ENCODE data around the gene ATP6V1E1. TPM values are rescaled to one million over a fixed set of nuclear protein-coding genes. Genes with fewer than 3 reads are reported as not detected.
A peak's percentile ranks its signal among the peaks of the same experiment; 100 is the strongest.

The ATP6V1E1 gene
- total and polyA plus RNA-seq, 2 of the 13 experiments (the other 11 are each of a cell fraction or from before 2014, with no cell fraction given) = 69.3 to 90.9 TPM

DNA sequence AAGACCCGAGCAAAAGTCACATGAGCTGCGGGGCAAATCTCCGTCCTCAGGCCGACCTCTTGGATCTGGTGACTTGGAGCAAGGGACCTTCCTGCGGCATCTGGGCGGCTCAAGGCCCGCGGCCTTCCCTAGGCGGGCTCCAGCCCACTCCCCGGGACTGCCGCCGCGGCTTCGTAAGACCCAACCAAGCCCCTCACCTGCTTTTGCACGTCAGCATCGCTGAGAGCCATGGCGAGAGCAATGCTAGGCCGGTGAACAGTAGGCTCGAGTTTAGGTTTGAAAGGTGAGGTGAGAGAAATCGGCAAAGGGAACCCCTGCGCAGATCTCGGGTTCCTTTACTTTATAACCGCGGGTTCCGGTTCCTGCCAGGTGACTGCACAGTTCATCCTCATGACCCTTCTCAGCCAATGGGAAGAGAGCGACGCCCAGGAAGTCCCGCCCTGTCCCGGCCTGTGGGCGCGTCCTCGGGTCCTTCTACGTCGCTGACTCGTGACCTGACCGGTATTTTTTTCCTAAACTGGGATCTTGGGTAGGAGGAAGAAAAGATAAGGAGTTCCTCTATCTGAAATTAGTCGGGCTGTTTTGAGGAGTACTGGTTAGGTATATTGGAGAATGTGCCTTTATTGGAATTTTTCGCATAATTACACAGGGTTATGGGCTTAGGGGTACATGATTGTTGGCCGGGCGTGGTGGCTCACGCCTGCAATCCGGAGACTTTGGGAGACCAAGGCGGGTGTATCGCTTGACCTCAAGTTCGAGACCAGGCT is at the start of gene ATP6V1E1 (continued):
- peak; percentile 68 for TF ChIP-seq ZNF574 (CRISPR knock-in tag; IDR thresholded peaks at IDR 0.05)
- peak; percentile 86 for TF ChIP-seq YEATS2 (CRISPR knock-in tag; IDR thresholded peaks at IDR 0.05; ENCODE audit: borderline replicate concordance)
- TF ChIP-seq FOSL2 (CRISPR knock-in tag; IDR thresholded peaks at IDR 0.05) = peak; percentile 40; the same call in 1 of the 2 replicates
- TF ChIP-seq MAF1 (CRISPR knock-in tag; IDR thresholded peaks at IDR 0.05; ENCODE audit: borderline replicate concordance) = 0 out of 2 replicates have a peak, but pooled peaks have one; percentile 42
- TF ChIP-seq ZNF562 (CRISPR knock-in tag; IDR thresholded peaks at IDR 0.05; ENCODE audit: borderline replicate concordance) = no peak
- TF ChIP-seq ZNF20 (CRISPR knock-in tag; IDR thresholded peaks at IDR 0.05) = peak; percentile 57; the same call in 1 of the 2 replicates
- peak; percentile 63; the same call in 1 of the 2 replicates for TF ChIP-seq TAF1 (CRISPR knock-in tag; IDR thresholded peaks at IDR 0.05)
- TF ChIP-seq, protein P1, sequence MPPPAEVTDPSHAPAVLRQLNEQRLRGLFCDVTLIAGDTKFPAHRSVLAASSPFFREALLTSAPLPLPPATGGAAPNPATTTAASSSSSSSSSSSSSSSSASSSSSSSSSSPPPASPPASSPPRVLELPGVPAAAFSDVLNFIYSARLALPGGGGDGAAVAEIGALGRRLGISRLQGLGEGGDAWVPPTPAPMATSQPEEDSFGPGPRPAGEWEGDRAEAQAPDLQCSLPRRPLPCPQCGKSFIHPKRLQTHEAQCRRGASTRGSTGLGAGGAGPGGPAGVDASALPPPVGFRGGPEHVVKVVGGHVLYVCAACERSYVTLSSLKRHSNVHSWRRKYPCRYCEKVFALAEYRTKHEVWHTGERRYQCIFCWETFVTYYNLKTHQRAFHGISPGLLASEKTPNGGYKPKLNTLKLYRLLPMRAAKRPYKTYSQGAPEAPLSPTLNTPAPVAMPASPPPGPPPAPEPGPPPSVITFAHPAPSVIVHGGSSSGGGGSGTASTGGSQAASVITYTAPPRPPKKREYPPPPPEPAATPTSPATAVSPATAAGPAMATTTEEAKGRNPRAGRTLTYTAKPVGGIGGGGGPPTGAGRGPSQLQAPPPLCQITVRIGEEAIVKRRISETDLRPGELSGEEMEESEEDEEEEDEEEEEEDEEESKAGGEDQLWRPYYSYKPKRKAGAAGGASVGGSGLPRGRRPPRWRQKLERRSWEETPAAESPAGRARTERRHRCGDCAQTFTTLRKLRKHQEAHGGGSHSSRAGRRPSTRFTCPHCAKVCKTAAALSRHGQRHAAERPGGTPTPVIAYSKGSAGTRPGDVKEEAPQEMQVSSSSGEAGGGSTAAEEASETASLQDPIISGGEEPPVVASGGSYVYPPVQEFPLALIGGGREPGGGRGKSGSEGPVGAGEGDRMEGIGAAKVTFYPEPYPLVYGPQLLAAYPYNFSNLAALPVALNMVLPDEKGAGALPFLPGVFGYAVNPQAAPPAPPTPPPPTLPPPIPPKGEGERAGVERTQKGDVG (CRISPR knock-in tag; IDR thresholded peaks at IDR 0.05; ENCODE audit: borderline replicate concordance) = 0 out of 2 replicates have a peak, but pooled peaks have one; percentile 53
- no peak for TF ChIP-seq SP1 (IDR thresholded peaks at IDR 0.05)
- TF ChIP-seq SP1 (CRISPR knock-in tag; IDR thresholded peaks at IDR 0.05) = no peak; the same call in 1 of the 2 replicates
- TF ChIP-seq HDAC6 (IDR thresholded peaks at IDR 0.05; ENCODE audit: low read depth, low read length) = no peak
- peak; percentile 50; the same call in 1 of the 2 replicates for TF ChIP-seq SMAD3 (CRISPR knock-in tag; IDR thresholded peaks at IDR 0.05)
- 0 out of 2 replicates have a peak, but pooled peaks have one; percentile 11 for TF ChIP-seq SIX4 (CRISPR knock-in tag; IDR thresholded peaks at IDR 0.05)
- no peak for TF ChIP-seq ATF3 (CRISPR knock-in tag; IDR thresholded peaks at IDR 0.05)
- TF ChIP-seq RAD51 (IDR thresholded peaks at IDR 0.05; ENCODE audit: borderline replicate concordance) = peak; percentile 85
- TF ChIP-seq NR1H2 (CRISPR knock-in tag; IDR thresholded peaks at IDR 0.05; ENCODE audit: borderline replicate concordance, low read depth) = no peak
- 0 out of 2 replicates have a peak, but pooled peaks have one; percentile 79 for TF ChIP-seq SMAD1 (CRISPR knock-in tag; IDR thresholded peaks at IDR 0.05; ENCODE audit: borderline replicate concordance, low read depth)
- peak; percentile 94 for TF ChIP-seq GABPB1 (CRISPR knock-in tag; IDR thresholded peaks at IDR 0.05)
- TF ChIP-seq NFKB2 (CRISPR knock-in tag; IDR thresholded peaks at IDR 0.05; ENCODE audit: borderline replicate concordance) = 0 out of 2 replicates have a peak, but pooled peaks have one; percentile 40
- peak; percentile 65 for TF ChIP-seq ZNF772 (CRISPR knock-in tag; IDR thresholded peaks at IDR 0.05)
- TF ChIP-seq, protein P2, sequence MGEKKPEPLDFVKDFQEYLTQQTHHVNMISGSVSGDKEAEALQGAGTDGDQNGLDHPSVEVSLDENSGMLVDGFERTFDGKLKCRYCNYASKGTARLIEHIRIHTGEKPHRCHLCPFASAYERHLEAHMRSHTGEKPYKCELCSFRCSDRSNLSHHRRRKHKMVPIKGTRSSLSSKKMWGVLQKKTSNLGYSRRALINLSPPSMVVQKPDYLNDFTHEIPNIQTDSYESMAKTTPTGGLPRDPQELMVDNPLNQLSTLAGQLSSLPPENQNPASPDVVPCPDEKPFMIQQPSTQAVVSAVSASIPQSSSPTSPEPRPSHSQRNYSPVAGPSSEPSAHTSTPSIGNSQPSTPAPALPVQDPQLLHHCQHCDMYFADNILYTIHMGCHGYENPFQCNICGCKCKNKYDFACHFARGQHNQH (CRISPR knock-in tag; IDR thresholded peaks at IDR 0.05) = no peak; the same call in 1 of the 2 replicates
- TF ChIP-seq DNMT1 (CRISPR knock-in tag; IDR thresholded peaks at IDR 0.05) = no peak
- TF ChIP-seq ZSCAN21 (CRISPR knock-in tag; IDR thresholded peaks at IDR 0.05; ENCODE audit: borderline replicate concordance) = no peak

All from HepG2 (cell line).